Measurements from ENCODE around the gene RHBDD3. TPM values are rescaled to one million over a fixed set of nuclear protein-coding genes. Genes with fewer than 3 reads are reported as not detected.
A peak's percentile ranks its signal among the peaks of the same experiment; 100 is the strongest.

The RHBDD3 gene
- total RNA-seq, 1 donor from 2014 or later = 35.6 TPM

DNA sequence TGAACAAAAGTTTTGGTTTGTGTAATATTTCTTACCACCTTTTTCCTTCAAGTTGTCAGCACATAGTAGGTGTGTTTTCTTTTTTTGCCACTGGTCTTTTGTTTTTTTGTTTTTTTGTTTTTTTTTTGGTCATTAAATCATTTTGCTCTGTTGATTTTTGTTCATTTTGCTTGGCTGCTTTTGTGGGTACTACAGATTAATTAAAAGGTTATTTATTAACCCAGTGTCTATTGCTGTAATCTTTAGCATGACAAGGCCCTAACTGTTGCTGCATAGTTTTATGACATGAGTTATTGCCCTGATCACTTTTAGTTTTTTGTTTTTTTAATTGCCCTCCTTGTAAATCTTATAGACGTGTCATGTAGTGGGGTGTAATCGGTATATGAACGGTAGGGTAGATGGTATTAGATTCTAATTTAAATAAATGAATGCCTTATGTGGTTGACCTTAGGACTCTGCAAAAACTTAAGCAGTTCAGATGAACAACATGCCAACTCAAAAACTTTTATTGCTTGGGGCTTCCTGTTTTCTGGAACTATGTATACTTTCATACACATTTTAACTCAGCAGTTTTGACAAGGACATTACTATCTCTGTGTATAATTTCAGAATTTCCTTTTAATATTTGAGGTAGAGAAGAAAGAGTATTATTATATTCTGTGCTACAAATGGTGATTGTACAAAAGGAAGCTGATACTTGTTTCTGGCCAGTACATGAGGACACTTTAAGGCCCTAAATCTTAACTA is 8.2 kb upstream of the RHBDD3 start:
- no peak overlapping the region for H3K4me3 Mint-ChIP-seq (ENCODE audit: unreplicated experiment)
- peaks cover 78% of the 10 kb centered on the region for H3K36me3 ChIP-seq (ENCODE audit: insufficient read depth, low read length)
- no peaks in the 10 kb centered on the region for H3K9me3 Mint-ChIP-seq (ENCODE audit: unreplicated experiment)

DNA sequence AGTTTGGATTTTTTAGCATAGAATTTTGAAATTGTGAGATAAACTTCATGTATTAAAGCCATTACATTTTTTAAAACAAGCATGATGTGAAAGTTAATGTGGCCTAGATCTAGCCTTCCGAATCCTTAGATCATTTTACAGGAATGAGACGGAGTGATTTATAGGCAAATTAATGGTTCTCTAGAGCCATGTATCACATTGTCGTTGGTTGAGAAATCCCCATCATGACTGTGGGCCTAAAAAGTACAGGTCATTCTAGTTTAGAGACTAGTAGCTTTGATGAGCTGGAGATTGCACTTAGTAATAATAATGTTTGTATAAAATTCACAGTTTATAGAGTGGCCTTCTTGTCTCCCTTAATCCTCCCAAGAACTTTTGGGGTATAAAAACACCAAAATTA is 7.4 kb upstream of the RHBDD3 start:
- Histone ChIP-seq H3K36me3 (ENCODE audit: insufficient read depth, low read length) (peaks cover 79% of the 10 kb centered on the region), H3K4me2 (ENCODE audit: low read length) (no peak overlapping the region), H3K9me3 (ENCODE audit: insufficient read depth, low read depth, low read length) (no peaks in the 10 kb centered on the region), H3K4me3 (ENCODE audit: insufficient read depth, low read depth, low read length) (no peak overlapping the region), H3K27me3 (ENCODE audit: insufficient read depth, low read length) (no peaks in the 10 kb centered on the region), H3K79me2 (ENCODE audit: insufficient read depth, low read length) (peaks cover 98% of the 10 kb centered on the region), H3K27ac (ENCODE audit: low read depth, low read length) (no peak overlapping the region), H2AFZ (ENCODE audit: low read depth, low read length) (no peak overlapping the region), H3K9ac (ENCODE audit: low read length) (no peak overlapping the region), H4K20me1 (ENCODE audit: insufficient read depth, low read length) (peaks cover 98% of the 10 kb centered on the region), H3K4me1 (ENCODE audit: insufficient read depth, low read length) (peaks cover 17% of the 10 kb centered on the region)
- DNase-seq (ENCODE audit: low read depth) = no peak
- H3K27me3 Mint-ChIP-seq (ENCODE audit: low read depth, unreplicated experiment) = no peaks in the 10 kb centered on the region
- FAIRE-seq = no peak
- no peaks in the 10 kb centered on the region for H3K9me3 Mint-ChIP-seq (ENCODE audit: unreplicated experiment)
- peaks cover 22% of the 10 kb centered on the region for H3K36me3 Mint-ChIP-seq (ENCODE audit: low read depth, unreplicated experiment)
- peaks cover 51% of the 10 kb centered on the region for H3K4me1 Mint-ChIP-seq (ENCODE audit: low read depth, unreplicated experiment)
- no peak overlapping the region for H3K27ac Mint-ChIP-seq (ENCODE audit: unreplicated experiment)
- H3K4me3 Mint-ChIP-seq (ENCODE audit: unreplicated experiment) = no peak overlapping the region
- no peak for TF ChIP-seq EZH2 (IDR thresholded peaks at IDR 0.05; ENCODE audit: insufficient read depth, low read length)
- no peak for TF ChIP-seq CTCF (IDR thresholded peaks at IDR 0.05; ENCODE audit: insufficient read depth, low read depth, low read length)

More for the DNA sequence above, 8.2 kb upstream of the RHBDD3 start:
- H3K4me2 ChIP-seq (ENCODE audit: low read length) = no peak overlapping the region
- no peak overlapping the region for H2AFZ ChIP-seq (ENCODE audit: low read depth, low read length)
- Mint-ChIP-seq H3K36me3 (ENCODE audit: low read depth, unreplicated experiment) (peaks cover 22% of the 10 kb centered on the region), H3K4me1 (ENCODE audit: low read depth, unreplicated experiment) (peaks cover 42% of the 10 kb centered on the region), H3K27ac (ENCODE audit: unreplicated experiment) (no peak overlapping the region), H3K27me3 (ENCODE audit: low read depth, unreplicated experiment) (no peaks in the 10 kb centered on the region)
- H3K4me1 ChIP-seq (ENCODE audit: insufficient read depth, low read length) = peaks cover 9% of the 10 kb centered on the region
- H3K9ac ChIP-seq (ENCODE audit: low read length) = no peak overlapping the region
- no peak overlapping the region for H3K4me3 ChIP-seq (ENCODE audit: insufficient read depth, low read depth, low read length)
- peaks cover 98% of the 10 kb centered on the region for H3K79me2 ChIP-seq (ENCODE audit: insufficient read depth, low read length)
- TF ChIP-seq EZH2 (IDR thresholded peaks at IDR 0.05; ENCODE audit: insufficient read depth, low read length) = no peak
- TF ChIP-seq CTCF (IDR thresholded peaks at IDR 0.05; ENCODE audit: insufficient read depth, low read depth, low read length) = no peak
- H3K27ac ChIP-seq (ENCODE audit: low read depth, low read length) = no peak overlapping the region
- no peak for FAIRE-seq
- H4K20me1 ChIP-seq (ENCODE audit: insufficient read depth, low read length) = peaks cover 96% of the 10 kb centered on the region
- DNase-seq (ENCODE audit: low read depth) = no peak
- H3K9me3 ChIP-seq (ENCODE audit: insufficient read depth, low read depth, low read length) = no peaks in the 10 kb centered on the region
- H3K27me3 ChIP-seq (ENCODE audit: insufficient read depth, low read length) = no peaks in the 10 kb centered on the region

DNA sequence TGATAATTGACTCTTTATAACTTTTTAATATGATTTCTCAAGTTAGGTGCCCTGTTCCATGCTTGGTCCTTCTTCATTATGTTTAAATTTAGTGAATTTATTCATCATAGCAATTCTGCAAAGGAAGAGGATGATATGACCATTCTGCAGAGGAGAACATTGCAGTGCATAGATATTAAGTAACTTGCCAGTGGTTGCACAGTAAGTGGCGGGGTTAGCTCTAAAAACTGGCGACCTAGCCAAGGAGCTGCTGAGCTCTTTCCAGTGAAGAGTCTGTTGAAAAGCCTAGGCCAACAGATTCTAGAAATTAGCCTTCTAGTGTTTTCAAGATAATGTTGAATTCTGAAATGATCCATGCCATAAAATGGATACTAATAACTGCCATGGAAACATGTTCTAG is 4.8 kb upstream of the RHBDD3 start:
- Mint-ChIP-seq H3K4me3 (ENCODE audit: unreplicated experiment) (peak overlapping the region; percentile 95), H3K4me1 (ENCODE audit: low read depth, unreplicated experiment) (peaks cover 47% of the 10 kb centered on the region), H3K27ac (ENCODE audit: unreplicated experiment) (no peak overlapping the region), H3K27me3 (ENCODE audit: low read depth, unreplicated experiment) (no peaks in the 10 kb centered on the region), H3K9me3 (ENCODE audit: unreplicated experiment) (no peaks in the 10 kb centered on the region), H3K36me3 (ENCODE audit: low read depth, unreplicated experiment) (peaks cover 20% of the 10 kb centered on the region)
- Histone ChIP-seq H3K4me2 (ENCODE audit: low read length) (peak overlapping the region; percentile 11), H3K9me3 (ENCODE audit: insufficient read depth, low read depth, low read length) (no peaks in the 10 kb centered on the region), H2AFZ (ENCODE audit: low read depth, low read length) (no peak overlapping the region), H3K36me3 (ENCODE audit: insufficient read depth, low read length) (peaks cover 66% of the 10 kb centered on the region), H3K4me3 (ENCODE audit: insufficient read depth, low read depth, low read length) (no peak overlapping the region), H3K79me2 (ENCODE audit: insufficient read depth, low read length) (peaks cover 100% of the 10 kb centered on the region), H3K27me3 (ENCODE audit: insufficient read depth, low read length) (no peaks in the 10 kb centered on the region), H3K9ac (ENCODE audit: low read length) (no peak overlapping the region), H4K20me1 (ENCODE audit: insufficient read depth, low read length) (peaks cover 92% of the 10 kb centered on the region), H3K27ac (ENCODE audit: low read depth, low read length) (no peak overlapping the region), H3K4me1 (ENCODE audit: insufficient read depth, low read length) (peaks cover 24% of the 10 kb centered on the region)
- FAIRE-seq = no peak
- TF ChIP-seq CTCF (IDR thresholded peaks at IDR 0.05; ENCODE audit: insufficient read depth, low read depth, low read length) (no peak), EZH2 (IDR thresholded peaks at IDR 0.05; ENCODE audit: insufficient read depth, low read length) (no peak)
- DNase-seq (ENCODE audit: low read depth) = no peak
